ENCODE results near the gene MAP3K4. TPM values are rescaled to one million over a fixed set of nuclear protein-coding genes. Genes with fewer than 3 reads are reported as not detected.

The MAP3K4 gene
- total and polyA plus RNA-seq, 12 donors, result 11.9 to 37.0 (median 18.8) TPM

- no peaks in the 10 kb centered on the region for H3K4me1 ChIP-seq (replicated peaks in 1 of 2)
- no peaks in the 10 kb centered on the region for H3K27me3 ChIP-seq
- TF ChIP-seq POLR2A (IDR thresholded peaks at IDR 0.05) (no peak), CTCF (IDR thresholded peaks at IDR 0.05) (no peak)
- H3K27ac ChIP-seq, result no peak overlapping the region
- H3K9me3 ChIP-seq (replicated peaks in 1 of 3), result no peaks in the 10 kb centered on the region
- 78 to 95% (median 90%) methylated on average over 4 of the region's 4 CpGs for WGBS, 4 donors
- peaks cover 0 to 63% of the 10 kb centered on the region in 2 donors for H3K36me3 ChIP-seq (replicated peaks in 1 of 2)
- intact Hi-C loops (cut with DNase I), result no loop called here
- no peak overlapping the region for H3K4me3 ChIP-seq
- no peak for DNase-seq
Observed at GRCh38 chr6:161109366-161109765, 117.8 kb downstream of the MAP3K4 start.

- Histone ChIP-seq H3K27me3 (no peaks in the 10 kb centered on the region), H3K36me3 (replicated peaks in 1 of 2) (peaks cover 0 to 63% of the 10 kb centered on the region in 2 donors), H3K27ac (no peak overlapping the region), H3K4me1 (replicated peaks in 1 of 2) (no peaks in the 10 kb centered on the region), H3K9me3 (replicated peaks in 1 of 3) (no peaks in the 10 kb centered on the region), H3K4me3 (no peak overlapping the region)
- intact Hi-C loops (cut with DNase I), result no loop called here
- TF ChIP-seq CTCF (IDR thresholded peaks at IDR 0.05) (no peak), POLR2A (IDR thresholded peaks at IDR 0.05) (no peak)
- 88 to 93% (median 91%) methylated on average over 13 to 14 of the region's 14 CpGs for WGBS, 4 donors
- DNase-seq, result no peak
Observed at GRCh38 chr6:161110028-161110779, 118.6 kb downstream of the MAP3K4 start.

GRCh38 chr6:161111261-161111660 lies 119.7 kb downstream of the MAP3K4 start:
- H3K27me3 ChIP-seq, result no peaks in the 10 kb centered on the region
- no peaks in the 10 kb centered on the region for H3K4me1 ChIP-seq (replicated peaks in 1 of 2)
- H3K9me3 ChIP-seq (replicated peaks in 1 of 3), result no peaks in the 10 kb centered on the region
- intact Hi-C loops (cut with DNase I), result no loop called here
- DNase-seq, result no peak
- no peak overlapping the region for H3K27ac ChIP-seq
- no peak overlapping the region for H3K4me3 ChIP-seq
- peaks cover 0 to 66% of the 10 kb centered on the region in 2 donors for H3K36me3 ChIP-seq (replicated peaks in 1 of 2)
- 81 to 88% (median 86%) methylated on average over 4 of the region's 4 CpGs for WGBS, 4 donors
- TF ChIP-seq POLR2A (IDR thresholded peaks at IDR 0.05) (no peak), CTCF (IDR thresholded peaks at IDR 0.05) (no peak)

- Histone ChIP-seq H3K36me3 (replicated peaks in 1 of 2) (peaks cover 0 to 34% of the 10 kb centered on the region in 2 donors), H3K4me1 (replicated peaks in 1 of 2) (no peaks in the 10 kb centered on the region), H3K27ac (no peak overlapping the region), H3K27me3 (no peaks in the 10 kb centered on the region), H3K9me3 (replicated peaks in 1 of 3) (peaks cover 0 to 7% (median 4%) of the 10 kb centered on the region in 3 donors), H3K4me3 (no peak overlapping the region)
- no peak for DNase-seq
- no peak for TF ChIP-seq POLR2A (IDR thresholded peaks at IDR 0.05)
- no peak for TF ChIP-seq CTCF (IDR thresholded peaks at IDR 0.05)
- intact Hi-C loops (cut with DNase I), result no loop called here
- WGBS, 4 donors, result 93 to 97% (median 96%) methylated on average over 3 of the region's 3 CpGs
Observed at GRCh38 chr6:161115468-161115867, 123.9 kb downstream of the MAP3K4 start.
